NK-92 treated with Interleukin-12 subunit alpha and Interleukin-12 subunit beta, amount 100 ng/mL, for 24 hours (cell line): ENCODE measurements around the gene USP6NL.

Experiments
- DNase-seq: peaks from one replicate; lab custom pipeline; 2025; lab: John Stamatoyannopoulos, UW

USP6NL gene

GRCh38 chr10:11593612-11594011 is 17.8 kb downstream of the USP6NL start:
- DNase-seq: no peak

GRCh38 chr10:11589738-11590137 is 21.7 kb downstream of the USP6NL start:
- DNase-seq: no peak

- no peak for DNase-seq
Measured at GRCh38 chr10:11588873-11589574, 22.4 kb downstream of the USP6NL start.

GRCh38 chr10:11587722-11588259 is 23.7 kb downstream of the USP6NL start:
- no peak for DNase-seq

- no peak for DNase-seq
Measured at GRCh38 chr10:11586170-11586569, 25.3 kb downstream of the USP6NL start.

- DNase-seq: no peak
Measured at GRCh38 chr10:11581213-11581612, 30.2 kb downstream of the USP6NL start.

GRCh38 chr10:11579885-11580284 is 31.6 kb downstream of the USP6NL start:
- no peak for DNase-seq

- no peak for DNase-seq
Measured at GRCh38 chr10:11578802-11579255, 32.6 kb downstream of the USP6NL start.

GRCh38 chr10:11576092-11576809 is 35.2 kb downstream of the USP6NL start:
- DNase-seq: no peak

- no peak for DNase-seq
Measured at GRCh38 chr10:11573497-11573896, 38.0 kb downstream of the USP6NL start.

- no peak for DNase-seq
Measured at GRCh38 chr10:11570751-11571150, 40.7 kb downstream of the USP6NL start.

- DNase-seq: no peak
Measured at GRCh38 chr10:11569471-11569870, 42.0 kb downstream of the USP6NL start.

GRCh38 chr10:11568578-11568977 is 42.9 kb downstream of the USP6NL start:
- no peak for DNase-seq

- no peak for DNase-seq
Measured at GRCh38 chr10:11564741-11565140, 46.7 kb downstream of the USP6NL start.

GRCh38 chr10:11563936-11564335 is 47.5 kb downstream of the USP6NL start:
- DNase-seq: no peak

GRCh38 chr10:11562888-11563287 is 48.6 kb downstream of the USP6NL start:
- DNase-seq: no peak

- DNase-seq: no peak
Measured at GRCh38 chr10:11560076-11560709, 51.3 kb downstream of the USP6NL start.

GRCh38 chr10:11557967-11558366 is 53.5 kb downstream of the USP6NL start:
- no peak for DNase-seq

- DNase-seq: no peak
Measured at GRCh38 chr10:11557513-11557912, 53.9 kb downstream of the USP6NL start.

GRCh38 chr10:11555556-11555955 is 55.9 kb downstream of the USP6NL start:
- no peak for DNase-seq

- no peak for DNase-seq
Measured at GRCh38 chr10:11553773-11554381, 57.6 kb downstream of the USP6NL start.

- no peak for DNase-seq
Measured at GRCh38 chr10:11551916-11552602, 59.4 kb downstream of the USP6NL start.
